ENCODE results near the gene PRKAB1. TPM values are rescaled to one million over a fixed set of nuclear protein-coding genes. Genes with fewer than 3 reads are reported as not detected.
"Not testable (repeated sequence)": the region's sequence is repeated elsewhere in the genome, so short reads cannot be mapped to it uniquely, and the experiment has no call there.

Gene PRKAB1
- total RNA-seq, 4 donors from 2014 or later, result 12.6 to 24.0 (median 15.2) TPM

DNA sequence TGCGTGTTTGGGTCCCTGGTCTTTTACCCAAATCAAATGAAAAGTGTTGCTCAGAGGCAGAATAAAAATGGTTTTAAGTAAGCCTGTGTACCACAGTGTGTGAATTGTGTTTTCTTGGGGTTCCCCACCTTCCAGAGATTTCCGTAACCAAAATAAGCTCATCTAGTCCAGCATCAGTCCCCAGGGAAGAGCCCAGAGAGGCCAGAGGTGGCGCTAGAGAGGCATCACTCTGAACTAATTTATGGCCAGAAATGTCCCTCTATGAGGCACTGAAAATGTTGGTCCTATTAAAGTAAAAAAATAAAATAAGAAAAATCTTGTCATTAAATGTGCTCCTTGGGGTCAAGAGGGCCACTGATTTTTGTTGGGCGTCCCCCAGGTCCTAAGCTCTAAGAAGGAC lies 24.9 kb upstream of the PRKAB1 start:
- DNase-seq (ENCODE audit: low spot score in 2 of 2), result no peak
- 64 to 69% methylated on average over 4 of the region's 4 CpGs for WGBS, 2 donors
- intact Hi-C loops (cut with DNase I; ENCODE audit: low total_unique reads), result no loop called here
- no peak for TF ChIP-seq POLR2A (IDR thresholded peaks at IDR 0.05)
- TF ChIP-seq, protein P1, sequence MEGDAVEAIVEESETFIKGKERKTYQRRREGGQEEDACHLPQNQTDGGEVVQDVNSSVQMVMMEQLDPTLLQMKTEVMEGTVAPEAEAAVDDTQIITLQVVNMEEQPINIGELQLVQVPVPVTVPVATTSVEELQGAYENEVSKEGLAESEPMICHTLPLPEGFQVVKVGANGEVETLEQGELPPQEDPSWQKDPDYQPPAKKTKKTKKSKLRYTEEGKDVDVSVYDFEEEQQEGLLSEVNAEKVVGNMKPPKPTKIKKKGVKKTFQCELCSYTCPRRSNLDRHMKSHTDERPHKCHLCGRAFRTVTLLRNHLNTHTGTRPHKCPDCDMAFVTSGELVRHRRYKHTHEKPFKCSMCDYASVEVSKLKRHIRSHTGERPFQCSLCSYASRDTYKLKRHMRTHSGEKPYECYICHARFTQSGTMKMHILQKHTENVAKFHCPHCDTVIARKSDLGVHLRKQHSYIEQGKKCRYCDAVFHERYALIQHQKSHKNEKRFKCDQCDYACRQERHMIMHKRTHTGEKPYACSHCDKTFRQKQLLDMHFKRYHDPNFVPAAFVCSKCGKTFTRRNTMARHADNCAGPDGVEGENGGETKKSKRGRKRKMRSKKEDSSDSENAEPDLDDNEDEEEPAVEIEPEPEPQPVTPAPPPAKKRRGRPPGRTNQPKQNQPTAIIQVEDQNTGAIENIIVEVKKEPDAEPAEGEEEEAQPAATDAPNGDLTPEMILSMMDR (IDR thresholded peaks at IDR 0.05), result no peak
- no peak overlapping the region for H3K4me3 ChIP-seq (ENCODE audit: low read depth, poor library complexity, severe bottlenecking)

DNA sequence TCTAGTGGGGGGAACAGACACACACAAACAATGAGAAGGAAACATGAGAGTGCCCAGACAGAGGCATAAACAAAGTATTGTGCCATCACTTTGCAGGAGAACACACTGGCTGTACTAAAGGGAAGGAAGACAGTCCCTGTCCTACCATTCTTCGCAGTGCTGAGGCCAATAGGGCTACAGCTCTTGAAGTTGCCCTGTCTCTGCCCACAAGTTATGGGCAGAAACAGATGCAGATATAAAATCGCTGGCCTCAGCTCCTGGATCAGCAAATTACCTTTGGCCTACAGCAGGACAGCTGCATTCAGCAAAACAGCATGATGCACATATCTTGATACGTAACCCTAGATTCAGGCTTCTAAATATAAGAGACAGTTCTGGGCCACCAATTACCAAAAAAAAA lies 23.0 kb upstream of the PRKAB1 start:
- H3K4me3 ChIP-seq (ENCODE audit: low read depth, poor library complexity, severe bottlenecking), result no peak overlapping the region
- WGBS, 2 donors, result 84 to 94% methylated on average over 3 of the region's 3 CpGs
- DNase-seq (ENCODE audit: low spot score in 2 of 2), result no peak
- TF ChIP-seq, protein P1 (IDR thresholded peaks at IDR 0.05), result no peak
- no peak for TF ChIP-seq POLR2A (IDR thresholded peaks at IDR 0.05)
- intact Hi-C loops (cut with DNase I; ENCODE audit: low total_unique reads), result no loop called here

DNA sequence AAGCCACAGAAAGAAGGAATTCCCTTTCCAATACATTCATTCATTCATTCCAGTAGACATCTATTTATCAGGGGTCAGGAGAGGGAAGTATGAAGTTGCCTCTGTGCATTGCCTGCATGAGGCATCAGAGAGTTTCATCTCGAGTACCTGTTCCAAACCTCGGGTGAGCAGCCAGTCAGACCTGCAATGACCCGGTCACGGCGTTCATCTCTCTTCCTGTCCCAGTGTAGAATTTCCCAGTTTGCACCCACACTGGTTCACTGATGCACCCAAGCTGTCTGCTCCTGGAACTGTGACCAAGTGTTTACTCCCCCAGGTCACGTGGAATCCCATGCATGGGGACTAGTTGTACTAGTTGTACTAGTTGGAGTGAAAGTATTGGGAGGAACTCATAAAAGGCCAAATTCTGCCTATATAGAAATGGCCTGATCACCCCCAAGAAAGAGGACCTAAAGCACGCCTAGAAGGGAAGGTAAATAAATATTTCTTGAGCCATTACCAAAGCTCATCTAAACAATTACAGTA lies 22.3 kb upstream of the PRKAB1 start:
- TF ChIP-seq, protein P1 (IDR thresholded peaks at IDR 0.05), result no peak
- no peak for TF ChIP-seq POLR2A (IDR thresholded peaks at IDR 0.05)
- H3K4me3 ChIP-seq (ENCODE audit: low read depth, poor library complexity, severe bottlenecking), result no peak overlapping the region
- WGBS, 2 donors, result 89% methylated on average over 7 of the region's 7 CpGs
- intact Hi-C loops (cut with DNase I; ENCODE audit: low total_unique reads), result no loop called here
- DNase-seq (ENCODE audit: low spot score in 2 of 2), result no peak

DNA sequence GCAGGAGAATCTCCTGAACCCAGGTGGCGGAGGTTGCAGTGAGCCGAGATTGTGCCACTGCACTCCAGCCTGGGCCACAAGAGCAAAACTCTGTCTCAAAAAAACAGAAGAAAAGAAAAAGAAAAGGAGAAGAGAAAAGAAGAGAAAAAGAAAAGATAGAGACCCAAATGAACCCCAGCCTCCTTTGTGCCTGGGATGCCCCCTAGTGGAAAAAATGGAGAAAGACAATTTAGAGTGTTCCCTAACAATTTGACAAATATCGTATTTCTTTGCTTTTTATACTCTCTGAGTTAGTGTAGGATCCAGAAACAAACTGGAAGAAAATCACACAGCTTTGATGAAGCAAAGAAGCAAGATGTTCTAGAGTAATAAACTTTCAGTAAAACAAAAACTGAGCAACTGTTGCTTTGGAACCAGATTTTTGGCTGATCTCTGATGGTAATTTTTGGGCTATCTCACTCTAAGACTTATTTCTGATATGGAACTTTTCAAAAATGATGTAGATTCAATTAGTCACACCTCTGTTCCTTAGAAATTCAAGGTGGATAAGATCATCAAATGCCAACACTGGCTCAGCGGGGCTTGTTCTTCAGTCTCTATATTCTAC lies 18.6 kb upstream of the PRKAB1 start:
- TF ChIP-seq, protein P1 (IDR thresholded peaks at IDR 0.05), result no peak
- no peak for TF ChIP-seq POLR2A (IDR thresholded peaks at IDR 0.05)
- no peak for DNase-seq (ENCODE audit: low spot score in 2 of 2)
- intact Hi-C loops (cut with DNase I; ENCODE audit: low total_unique reads), result no loop called here
- H3K4me3 ChIP-seq (ENCODE audit: low read depth, poor library complexity, severe bottlenecking), result no peak overlapping the region
- WGBS, 2 donors, result 64 to 70% methylated on average over 4 of the region's 4 CpGs

DNA sequence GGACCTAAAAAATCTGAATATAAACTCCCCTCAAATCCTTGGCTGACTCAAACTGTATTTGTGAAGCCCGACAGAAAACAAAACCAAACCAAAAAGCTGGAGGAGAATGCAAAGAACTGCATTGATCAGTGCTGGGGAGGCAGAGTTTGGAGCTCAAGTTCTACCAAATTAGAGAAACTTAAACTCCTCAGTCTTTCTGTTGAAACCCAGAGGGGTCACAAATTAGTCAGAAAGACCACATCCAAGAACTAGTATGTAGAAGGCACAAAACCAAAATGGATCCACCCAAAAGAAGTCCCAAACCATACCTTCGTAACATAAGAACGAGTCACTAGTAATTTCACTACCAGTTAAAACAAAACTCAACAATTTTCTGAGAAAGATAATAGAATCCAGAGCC lies 15.3 kb upstream of the PRKAB1 start:
- intact Hi-C loops (cut with DNase I; ENCODE audit: low total_unique reads), result no loop called here
- no peak overlapping the region for H3K4me3 ChIP-seq (ENCODE audit: low read depth, poor library complexity, severe bottlenecking)
- TF ChIP-seq, protein P1 (IDR thresholded peaks at IDR 0.05), result no peak
- no peak for TF ChIP-seq POLR2A (IDR thresholded peaks at IDR 0.05)
- 63 to 72% methylated on average over 3 of the region's 3 CpGs for WGBS, 2 donors
- DNase-seq (ENCODE audit: low spot score in 2 of 2), result no peak

DNA sequence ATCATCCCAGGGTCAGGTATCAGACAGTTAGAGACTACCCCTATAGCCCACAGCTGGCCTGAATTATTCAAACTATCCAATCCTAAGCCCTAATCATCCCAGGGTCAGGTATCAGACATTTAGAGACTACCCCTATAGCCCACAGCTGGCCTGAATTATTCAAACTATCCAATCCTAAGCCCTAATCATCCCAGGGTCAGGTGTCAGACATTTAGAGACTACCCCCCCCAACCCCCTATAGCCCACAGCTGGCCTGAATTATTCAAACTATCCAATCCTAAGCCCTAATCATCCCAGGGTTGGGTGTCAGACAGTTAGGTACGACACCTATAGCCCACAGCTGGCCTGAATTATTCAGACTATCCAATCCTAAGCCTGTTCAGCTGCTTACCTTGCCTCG lies 10.9 kb upstream of the PRKAB1 start:
- WGBS, 2 donors, result 54 to 65% methylated on average over 2 of the region's 2 CpGs
- intact Hi-C loops (cut with DNase I; ENCODE audit: low total_unique reads); H3K4me3 ChIP-seq (ENCODE audit: low read depth, poor library complexity, severe bottlenecking); DNase-seq (ENCODE audit: low spot score in 2 of 2): not testable (repeated sequence)

DNA sequence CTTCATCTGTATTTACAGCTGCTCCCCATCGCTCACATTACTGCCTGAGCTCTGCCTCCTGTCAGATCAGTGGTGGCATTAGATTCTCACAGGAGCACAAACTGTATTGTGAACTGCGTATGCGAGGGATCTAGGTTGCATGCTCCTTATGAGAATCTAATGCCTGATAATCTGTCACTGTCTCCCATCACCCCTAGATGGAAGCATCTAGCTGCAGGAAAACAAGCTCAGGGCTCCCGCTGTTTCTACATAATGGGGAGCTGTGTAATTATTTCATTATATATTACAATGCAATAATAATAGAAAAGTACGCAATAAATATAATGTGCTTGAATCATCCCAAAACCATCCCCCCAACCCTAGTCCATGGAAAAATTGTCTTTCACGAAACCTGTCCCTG lies 9.8 kb upstream of the PRKAB1 start:
- intact Hi-C loops (cut with DNase I; ENCODE audit: low total_unique reads); H3K4me3 ChIP-seq (ENCODE audit: low read depth, poor library complexity, severe bottlenecking); DNase-seq (ENCODE audit: low spot score in 2 of 2): not testable (repeated sequence)
- 91 to 93% methylated on average over 6 of the region's 6 CpGs for WGBS, 2 donors

Data from lower leg skin (tissue), 4 donors.